Hepatocyte (in vitro differentiated cells): ENCODE measurements around the gene PDLIM4. TPM values are rescaled to one million over a fixed set of nuclear protein-coding genes. Genes with fewer than 3 reads are reported as not detected.

Source experiments
- DNase-seq: peaks from one replicate; pipeline ENCODE4 v3.0.0-alpha.2; 2016; ENCODE audit warnings: low spot score
- H2AFZ ChIP-seq: fragments of 200-600 bp; sonication (generic); 2 replicates; pipeline ENCODE4 v1.6.0; 2016; ENCODE audit warnings: antibody characterized with exemption, mild to moderate bottlenecking
- H3K27ac ChIP-seq: fragments of 200-600 bp; sonication (generic); 2 replicates; pipeline ENCODE4 v1.5.1; 2016; ENCODE audit warnings: mild to moderate bottlenecking
- H3K27me3 ChIP-seq: fragments of 200-600 bp; sonication (generic); 2 replicates; pipeline ENCODE4 v1.6.1; 2016
- H3K36me3 ChIP-seq: fragments of 200-600 bp; sonication (generic); replicated peaks from 2 replicates; pipeline ENCODE4 v1.5.1; 2016; ENCODE audit warnings: low read depth; ENCODE audit not compliant: insufficient read depth
- H3K4me1 ChIP-seq: fragments of 200-600 bp; sonication (generic); 2 replicates; pipeline ENCODE4 v1.5.1; 2016; ENCODE audit warnings: mild to moderate bottlenecking, moderate library complexity; ENCODE audit not compliant: insufficient read depth
- H3K4me2 ChIP-seq: fragments of 200-600 bp; sonication (generic); 2 replicates; pipeline ENCODE4 v1.6.0; 2016
- H3K4me3 ChIP-seq: fragments of 200-600 bp; sonication (generic); 2 replicates; pipeline ENCODE4 v1.5.1; 2016; ENCODE audit warnings: mild to moderate bottlenecking
- H3K79me2 ChIP-seq: fragments of 200-600 bp; sonication (generic); 2 replicates; pipeline ENCODE4 v1.6.0; 2017; ENCODE audit warnings: mild to moderate bottlenecking
- H3K9me2 ChIP-seq: fragments of 200-600 bp; sonication (generic); replicated peaks from 2 replicates; pipeline ENCODE4 v1.6.0; 2017; ENCODE audit warnings: mild to moderate bottlenecking; ENCODE audit not compliant: insufficient read depth
- H3K9me3 ChIP-seq: fragments of 200-600 bp; sonication (generic); 2 replicates; pipeline ENCODE4 v1.5.1; 2016; ENCODE audit warnings: low read depth, mild to moderate bottlenecking
- H4K20me1 ChIP-seq: fragments of 200-600 bp; sonication (generic); 2 replicates; pipeline ENCODE4 v1.6.0; 2016; ENCODE audit warnings: mild to moderate bottlenecking; ENCODE audit not compliant: insufficient read depth, poor library complexity, severe bottlenecking
- EZH2 ChIP-seq: fragments of 200-600 bp; sonication (generic); IDR thresholded peaks from 2 replicates; pipeline ENCODE4 v1.6.1; 2016; ENCODE audit warnings: antibody characterized with exemption, mild to moderate bottlenecking, borderline replicate concordance
- EZH2phosphoT487 ChIP-seq: fragments of 200-600 bp; sonication (generic); IDR thresholded peaks from one replicate; pipeline ENCODE4 v1.6.1; 2018; ENCODE audit warnings: antibody characterized with exemption, mild to moderate bottlenecking, low read depth, moderate library complexity; ENCODE audit not compliant: unreplicated experiment, severe bottlenecking
- WGBS: methylation state at CpG from one replicate; pipeline ENCODE4 v1.1.6; 2016; ENCODE audit warnings: low lambda C conversion rate; ENCODE audit errors: missing lambda C conversion rate; 5-methylcytosine and 5-hydroxymethylcytosine counted together
- polyA plus RNA-seq: library from polyadenylated mRNA; unstranded; fragments of >200 nt; fragmentation: Nextera tagmentation; extraction: Ambion mirVana; gene quantifications from 2 replicates; pipeline ENCODE4 v1.2.1, GENCODE V29; 2016
- total RNA-seq: library from RNA; depleted of rRNA; stranded (reverse); fragments of >200 nt; gene quantifications from 2 replicates; pipeline ENCODE4 v1.2.3, GENCODE V29; 2014
- TF ChIP-seq, protein P1 (sequence below): fragments of 200-600 bp; sonication (generic); IDR thresholded peaks from 2 replicates; pipeline ENCODE4 v1.5.1; 2016; ENCODE audit warnings: antibody characterized with exemption, mild to moderate bottlenecking; ENCODE audit not compliant: poor library complexity

The PDLIM4 gene
- total and polyA plus RNA-seq, 2 experiments from 2014 or later, result 16.4 to 102 TPM

DNA sequence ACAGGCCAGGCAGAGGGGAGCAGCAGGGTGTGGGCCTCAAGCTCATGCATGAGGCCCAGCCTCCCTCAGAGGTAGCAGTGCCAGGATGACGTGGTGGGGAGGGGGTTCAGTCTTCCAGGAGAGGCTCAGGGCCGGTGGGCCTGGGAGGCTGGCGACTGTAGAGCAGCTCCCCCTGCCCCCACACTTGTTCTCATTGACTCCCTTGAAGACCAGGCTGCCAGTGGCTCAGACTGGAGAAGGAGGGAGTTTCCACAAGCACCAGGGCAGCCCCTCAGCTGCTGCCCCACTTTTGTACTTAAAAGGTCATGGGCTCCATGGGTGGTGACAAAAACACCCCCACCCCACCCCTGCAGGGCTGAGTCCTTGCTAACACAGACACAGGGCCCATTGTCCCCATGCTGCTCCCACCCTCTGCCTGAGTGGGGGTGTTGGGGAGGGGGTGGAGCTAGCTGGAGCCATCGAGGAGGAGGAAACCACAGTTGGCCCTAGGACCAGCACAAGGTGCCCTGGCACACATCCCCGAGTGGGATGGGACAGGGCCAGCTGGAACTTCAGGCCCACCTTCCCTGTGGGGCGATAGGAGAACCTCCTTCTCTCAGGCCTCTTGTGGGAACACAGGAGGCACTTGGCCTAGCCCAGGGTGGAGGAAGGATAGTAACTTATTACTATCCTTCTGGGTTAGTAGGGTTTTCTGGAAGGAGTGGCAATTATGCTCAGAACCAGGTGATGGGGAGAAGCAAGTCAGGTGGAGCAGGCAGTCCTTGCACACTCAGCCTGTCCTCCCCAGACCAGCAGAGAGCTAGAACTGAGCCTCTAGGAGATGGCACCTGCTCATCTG lies 10.7 kb downstream of the PDLIM4 start:
- Histone ChIP-seq H2AFZ (no peak overlapping the region), H3K9me2 (no peaks in the 10 kb centered on the region), H3K4me1 (peaks cover 14% of the 10 kb centered on the region), H3K79me2 (no peaks in the 10 kb centered on the region), H3K36me3 (no peaks in the 10 kb centered on the region), H4K20me1 (no peaks in the 10 kb centered on the region), H3K4me2 (no peak overlapping the region), H3K9me3 (no peaks in the 10 kb centered on the region), H3K27ac (no peak overlapping the region), H3K4me3 (no peak overlapping the region), H3K27me3 (no peaks in the 10 kb centered on the region)
- WGBS, result 85% methylated on average over 6 of the region's 6 CpGs
- TF ChIP-seq, protein P1, sequence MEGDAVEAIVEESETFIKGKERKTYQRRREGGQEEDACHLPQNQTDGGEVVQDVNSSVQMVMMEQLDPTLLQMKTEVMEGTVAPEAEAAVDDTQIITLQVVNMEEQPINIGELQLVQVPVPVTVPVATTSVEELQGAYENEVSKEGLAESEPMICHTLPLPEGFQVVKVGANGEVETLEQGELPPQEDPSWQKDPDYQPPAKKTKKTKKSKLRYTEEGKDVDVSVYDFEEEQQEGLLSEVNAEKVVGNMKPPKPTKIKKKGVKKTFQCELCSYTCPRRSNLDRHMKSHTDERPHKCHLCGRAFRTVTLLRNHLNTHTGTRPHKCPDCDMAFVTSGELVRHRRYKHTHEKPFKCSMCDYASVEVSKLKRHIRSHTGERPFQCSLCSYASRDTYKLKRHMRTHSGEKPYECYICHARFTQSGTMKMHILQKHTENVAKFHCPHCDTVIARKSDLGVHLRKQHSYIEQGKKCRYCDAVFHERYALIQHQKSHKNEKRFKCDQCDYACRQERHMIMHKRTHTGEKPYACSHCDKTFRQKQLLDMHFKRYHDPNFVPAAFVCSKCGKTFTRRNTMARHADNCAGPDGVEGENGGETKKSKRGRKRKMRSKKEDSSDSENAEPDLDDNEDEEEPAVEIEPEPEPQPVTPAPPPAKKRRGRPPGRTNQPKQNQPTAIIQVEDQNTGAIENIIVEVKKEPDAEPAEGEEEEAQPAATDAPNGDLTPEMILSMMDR, result no peak
- TF ChIP-seq EZH2 (no peak), EZH2phosphoT487 (no peak)
- DNase-seq, result no peak

DNA sequence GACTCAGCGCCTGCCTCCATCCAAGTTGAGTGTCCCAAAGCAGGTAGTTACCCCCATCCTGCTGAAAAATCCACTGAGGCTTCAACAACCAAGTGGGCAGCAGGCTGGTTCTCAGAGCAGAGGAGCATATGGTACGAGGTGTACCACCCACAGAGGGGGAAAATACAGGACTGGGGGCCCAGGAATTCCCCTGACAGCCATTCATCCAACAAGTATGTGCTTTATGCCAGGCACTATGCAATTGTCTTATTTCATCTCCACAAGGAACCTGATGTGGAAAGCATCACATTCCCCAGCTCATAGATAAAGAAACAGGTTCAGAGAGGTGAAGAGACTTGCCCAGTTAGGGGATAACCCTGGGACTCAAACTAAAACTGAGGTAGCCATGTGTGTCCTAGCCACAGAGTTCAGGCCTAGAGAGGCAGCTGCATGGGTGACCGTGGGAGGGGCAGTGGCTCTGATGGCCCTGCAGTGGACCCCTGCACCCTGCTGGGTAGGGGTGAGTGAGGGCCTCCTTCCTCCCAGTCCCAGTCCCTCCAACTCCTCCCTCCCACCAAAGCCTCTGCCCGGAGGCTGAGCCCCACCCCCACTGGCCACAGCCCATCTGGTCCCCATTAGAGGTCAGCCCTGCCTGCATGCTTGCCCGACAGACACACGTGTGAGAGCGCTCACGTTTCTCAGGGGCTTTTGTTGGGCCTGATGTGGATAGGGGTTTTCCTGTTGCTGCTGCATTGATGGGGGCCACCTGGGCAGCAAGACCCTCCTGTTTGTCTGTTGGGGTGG lies 11.5 kb downstream of the PDLIM4 start:
- H2AFZ ChIP-seq, result no peak overlapping the region
- no peak overlapping the region for H3K4me3 ChIP-seq
- H4K20me1 ChIP-seq, result no peaks in the 10 kb centered on the region
- 66% methylated on average over 8 of the region's 8 CpGs for WGBS
- no peaks in the 10 kb centered on the region for H3K36me3 ChIP-seq
- H3K79me2 ChIP-seq, result no peaks in the 10 kb centered on the region
- no peak overlapping the region for H3K4me2 ChIP-seq
- no peaks in the 10 kb centered on the region for H3K9me2 ChIP-seq
- no peaks in the 10 kb centered on the region for H3K27me3 ChIP-seq
- no peak overlapping the region for H3K27ac ChIP-seq
- no peak for DNase-seq
- TF ChIP-seq, protein P1, result no peak
- no peak for TF ChIP-seq EZH2phosphoT487
- no peak for TF ChIP-seq EZH2
- H3K9me3 ChIP-seq, result no peaks in the 10 kb centered on the region
- H3K4me1 ChIP-seq, result peaks cover 14% of the 10 kb centered on the region

DNA sequence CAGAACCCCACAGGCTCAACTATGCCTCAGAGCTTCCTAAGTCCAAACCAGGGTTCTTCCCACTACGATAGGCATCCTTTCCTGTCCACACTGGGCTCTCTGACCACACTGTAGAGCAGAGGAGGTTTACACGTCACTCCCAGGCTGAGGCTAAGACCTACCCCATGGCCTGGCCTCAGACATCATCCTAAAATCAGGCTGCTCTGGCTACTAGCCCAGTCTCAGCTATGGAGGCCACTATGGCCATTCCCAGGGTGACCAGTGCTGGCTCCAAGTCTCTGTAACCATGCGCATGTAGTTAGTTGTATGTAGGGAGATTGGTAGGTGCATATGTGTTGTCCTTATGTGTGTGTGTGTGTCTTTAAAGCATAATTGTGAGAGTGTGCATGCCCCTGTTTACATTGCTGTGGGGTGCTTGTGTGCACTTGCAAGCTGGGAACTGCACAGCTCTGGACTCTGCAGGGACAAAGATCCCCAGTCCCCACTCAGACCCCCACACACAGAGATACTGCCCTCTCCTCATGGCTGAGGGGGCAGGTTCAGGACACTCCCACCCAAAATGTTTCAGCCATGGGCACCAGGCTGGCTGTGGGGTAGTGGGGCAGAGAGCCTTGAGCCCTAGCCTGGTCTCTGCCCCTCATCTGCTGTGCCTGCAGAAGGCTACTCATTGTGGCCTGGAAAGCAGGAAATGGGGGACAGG lies 12.3 kb downstream of the PDLIM4 start:
- Histone ChIP-seq H2AFZ (no peak overlapping the region), H3K9me2 (no peaks in the 10 kb centered on the region), H3K27ac (no peak overlapping the region), H3K4me3 (no peak overlapping the region), H3K9me3 (no peaks in the 10 kb centered on the region), H3K4me1 (peaks cover 13% of the 10 kb centered on the region), H3K79me2 (no peaks in the 10 kb centered on the region), H4K20me1 (no peaks in the 10 kb centered on the region), H3K4me2 (no peak overlapping the region), H3K36me3 (no peaks in the 10 kb centered on the region), H3K27me3 (no peaks in the 10 kb centered on the region)
- no peak for DNase-seq
- TF ChIP-seq EZH2, result no peak
- 91% methylated on average over 3 of the region's 3 CpGs for WGBS

DNA sequence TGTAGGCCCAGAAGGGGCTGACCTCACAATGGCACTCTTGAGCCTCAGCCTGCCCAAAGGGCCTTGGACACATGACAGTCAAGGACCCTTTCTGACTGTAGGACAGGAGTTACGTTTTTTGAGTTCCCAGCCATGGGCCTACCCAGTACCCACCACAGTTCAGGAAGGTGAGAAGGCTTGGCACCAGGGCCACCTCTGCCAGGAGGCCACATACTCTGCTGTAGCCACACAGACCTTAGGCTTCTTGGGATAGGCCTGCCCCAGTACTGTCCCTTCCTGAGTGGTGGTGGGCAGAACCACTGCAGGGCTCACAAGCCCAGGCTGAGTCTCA lies 12.8 kb downstream of the PDLIM4 start:
- H3K9me2 ChIP-seq, result no peaks in the 10 kb centered on the region
- no peaks in the 10 kb centered on the region for H3K27me3 ChIP-seq
- 94% methylated on average over 1 of the region's 1 CpG for WGBS
- no peak overlapping the region for H3K4me3 ChIP-seq
- no peak for DNase-seq
- no peaks in the 10 kb centered on the region for H3K9me3 ChIP-seq
- TF ChIP-seq, protein P1, result no peak
- TF ChIP-seq EZH2 (no peak), EZH2phosphoT487 (no peak)
- H4K20me1 ChIP-seq, result no peaks in the 10 kb centered on the region
- H2AFZ ChIP-seq, result no peak overlapping the region
- no peak overlapping the region for H3K27ac ChIP-seq
- H3K4me2 ChIP-seq, result no peak overlapping the region
- H3K79me2 ChIP-seq, result no peaks in the 10 kb centered on the region
- peaks cover 8% of the 10 kb centered on the region for H3K4me1 ChIP-seq
- no peaks in the 10 kb centered on the region for H3K36me3 ChIP-seq
